Stimulated activated CD8-positive, alpha-beta memory T cell treated with anti-CD3 and anti-CD28 coated beads, Interleukin-4, amount 100 ng/mL, for 1 hour (primary cell): Measurements from ENCODE around the gene USP9X.
"Not testable (repeated sequence)": the region's sequence is repeated elsewhere in the genome, so short reads cannot be mapped to it uniquely, and the experiment has no call there.

Experiments used
- DNase-seq, 2 donors: peaks; one replicate each; pipeline ENCODE4 v3.0.0-alpha.2; 2020; ENCODE audit warnings: low read depth in 2 of 2, low spot score in 1 of 2

The USP9X gene

DNA sequence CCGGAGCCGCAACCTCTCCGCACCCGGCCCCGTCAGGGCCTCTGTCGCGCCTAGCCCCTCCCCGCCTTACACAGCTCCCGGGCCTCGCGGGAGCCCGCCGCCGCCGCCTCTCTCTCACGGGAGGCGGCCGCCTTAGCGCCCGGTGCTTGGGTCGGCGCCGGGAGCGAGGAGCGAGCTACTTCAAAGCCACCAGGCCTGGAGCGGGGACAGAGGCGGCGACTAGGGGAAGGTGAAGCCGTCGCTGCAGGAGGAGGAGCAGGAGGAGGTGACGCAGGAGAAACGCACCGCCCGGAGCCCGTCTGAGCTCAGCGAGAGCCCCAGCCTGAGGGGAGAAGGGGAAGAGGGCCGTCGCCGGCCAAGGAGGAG, 250 bp downstream of the USP9X start:
- DNase-seq: peak; percentile 37 to 41

GRCh38 chrX:41085878-41086626, 807 bp downstream of the USP9X start:
- DNase-seq: peak in 1 of 2 donors; percentile 0

GRCh38 chrX:41086627-41086932, 1.3 kb downstream of the USP9X start:
- peak in 1 of 2 donors; percentile 3 for DNase-seq

DNA sequence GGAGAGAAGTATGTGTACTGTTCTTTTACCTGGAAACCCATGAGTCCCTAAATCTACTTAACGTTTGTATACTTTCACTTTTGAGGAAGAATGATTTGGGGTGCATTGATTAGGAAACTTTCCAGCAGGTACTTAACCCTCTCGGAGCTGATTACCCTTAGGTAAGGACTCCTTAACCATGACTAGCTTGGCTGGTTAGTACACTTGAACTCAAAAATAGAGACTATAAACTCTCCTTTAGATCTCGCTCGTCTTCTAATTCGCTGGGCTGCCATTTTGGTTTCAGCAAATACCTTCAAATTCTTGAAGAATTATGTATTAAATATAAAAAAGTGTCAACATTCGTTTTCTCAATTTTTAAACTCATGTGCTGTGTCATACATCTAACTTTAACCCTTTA, 2.0 kb downstream of the USP9X start:
- DNase-seq: no peak

- no peak for DNase-seq
Measured at GRCh38 chrX:41090568-41091238, 5.5 kb downstream of the USP9X start.

- no peak for DNase-seq
Measured at GRCh38 chrX:41092776-41093175, 7.5 kb downstream of the USP9X start.

DNA sequence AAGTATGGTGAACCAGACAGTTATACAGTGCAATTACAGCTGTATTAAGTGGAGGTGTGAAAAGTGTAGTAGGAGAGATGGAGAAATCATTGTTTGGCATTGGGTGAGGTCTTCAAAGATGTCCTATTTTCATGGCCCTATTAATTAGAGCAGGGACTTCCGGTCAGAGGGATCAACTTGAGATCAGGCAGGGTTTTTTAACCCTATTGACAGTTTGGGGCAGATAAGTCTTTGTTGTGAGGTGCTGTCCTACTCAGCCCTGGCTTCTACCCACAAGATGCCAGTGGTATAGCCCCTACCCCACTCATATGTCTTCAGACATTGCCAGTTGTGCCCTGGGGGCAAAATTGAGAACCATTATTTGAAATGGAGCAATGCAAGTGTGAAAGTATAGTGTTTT, 9.9 kb downstream of the USP9X start:
- no peak for DNase-seq

DNA sequence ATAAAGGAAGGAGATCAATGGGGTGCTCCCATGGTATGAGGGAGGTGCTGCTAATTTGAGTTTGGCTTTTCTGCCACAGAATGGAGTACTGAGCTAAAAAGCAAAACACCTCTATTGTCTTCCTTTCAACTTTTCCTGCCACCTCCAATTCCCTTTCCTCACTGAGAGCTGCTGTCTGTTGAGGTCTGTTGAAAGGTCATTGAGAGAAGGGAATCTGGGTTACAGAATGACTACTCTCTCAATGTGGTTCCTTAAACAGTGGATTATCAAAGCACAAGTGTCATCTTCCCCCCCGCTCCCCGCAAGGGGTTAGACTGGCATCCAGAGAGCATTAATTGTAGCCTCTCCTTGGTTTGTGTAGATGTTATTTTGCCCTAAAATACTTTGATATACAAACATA, 10.7 kb downstream of the USP9X start:
- DNase-seq: no peak

DNA sequence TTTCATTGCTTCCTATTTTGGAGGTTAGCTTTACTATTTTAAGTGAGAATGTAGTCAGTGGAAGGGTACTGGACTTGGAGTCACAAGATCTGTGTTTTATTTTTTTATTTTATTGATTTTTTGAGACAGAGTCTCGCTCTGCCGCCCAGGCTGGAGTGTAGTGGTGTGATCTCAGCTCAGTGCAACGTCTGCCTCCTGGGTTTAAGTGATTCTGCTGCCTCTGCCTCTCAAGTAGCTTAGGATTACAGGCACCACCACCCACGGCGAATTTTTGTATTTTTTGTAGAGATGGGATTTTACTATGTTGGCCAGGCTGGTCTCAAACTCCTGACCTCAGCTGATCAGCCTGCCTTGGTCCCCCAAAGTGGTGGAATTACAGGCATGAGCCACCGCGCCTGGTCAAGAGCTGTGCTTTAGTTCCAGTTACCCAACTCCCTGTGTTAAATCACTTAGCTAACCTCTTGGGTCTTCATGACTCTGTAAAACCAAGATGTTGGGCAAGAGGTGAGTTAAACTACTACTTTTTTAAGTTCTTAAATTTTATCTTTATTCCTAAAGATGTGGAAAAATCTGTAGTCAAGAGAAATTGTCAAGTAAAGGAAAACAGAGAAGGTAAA, 11.2 kb downstream of the USP9X start:
- DNase-seq: no peak

DNA sequence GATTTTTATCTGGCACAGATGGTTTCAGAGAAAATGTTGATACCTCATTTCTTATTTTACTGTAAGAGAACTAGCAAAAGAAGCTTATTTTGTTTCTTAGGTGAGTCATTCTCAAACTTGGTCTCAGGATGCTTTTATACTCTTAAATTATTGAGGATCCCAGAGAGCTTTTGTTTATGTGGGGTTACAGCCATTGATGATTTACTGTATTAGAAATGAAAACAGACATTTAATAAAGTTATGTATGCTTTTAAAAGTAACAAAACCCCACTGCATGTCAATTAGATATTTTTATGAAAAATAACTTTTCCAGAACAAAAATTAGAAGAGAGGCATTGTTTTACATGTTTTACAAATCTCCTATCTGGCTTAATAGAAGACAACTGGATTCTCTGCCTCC, 12.1 kb downstream of the USP9X start:
- DNase-seq: no peak

- DNase-seq: no peak
Measured at GRCh38 chrX:41100200-41100599, 15.0 kb downstream of the USP9X start.

DNA sequence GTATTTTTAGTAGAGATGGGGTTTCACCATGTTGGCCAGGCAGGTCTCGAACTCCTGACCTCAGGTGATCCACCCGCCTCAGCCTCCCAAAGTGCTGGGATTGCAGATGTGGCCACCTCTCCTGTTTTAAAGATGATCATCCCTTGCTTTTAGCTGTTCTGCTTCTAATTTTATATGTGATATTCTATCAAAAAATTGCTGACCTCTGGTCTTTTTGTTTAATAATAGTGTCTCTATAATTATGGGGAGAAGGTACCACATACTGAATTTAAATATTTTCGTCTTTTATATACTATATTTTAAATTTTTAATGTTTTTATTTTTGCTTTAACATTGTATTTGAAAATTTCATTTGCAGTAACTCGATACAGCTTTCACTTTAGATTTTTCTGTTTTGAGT, 15.6 kb downstream of the USP9X start:
- no peak for DNase-seq

DNA sequence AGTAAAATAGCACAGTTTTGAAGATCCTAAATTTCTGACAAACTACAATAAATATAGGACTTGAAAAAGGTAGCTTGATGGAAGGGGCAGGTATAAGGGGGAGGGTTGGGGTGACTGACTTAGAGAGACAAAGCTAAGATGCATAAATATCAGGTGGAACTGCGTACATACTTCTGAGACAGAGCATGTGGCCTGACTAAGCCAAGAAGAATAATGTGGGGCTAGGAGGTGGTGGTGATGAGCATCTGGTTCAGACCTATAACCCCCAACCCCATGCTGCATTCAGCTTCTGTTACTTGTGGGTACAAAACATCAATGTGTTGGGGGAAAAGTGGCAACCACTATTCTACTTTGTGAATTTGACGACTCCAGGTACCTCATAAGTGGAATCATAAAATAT, 19.8 kb downstream of the USP9X start:
- no peak for DNase-seq

- not testable (repeated sequence) for DNase-seq
Measured at GRCh38 chrX:41106257-41106656, 21.0 kb downstream of the USP9X start.

- DNase-seq: no peak
Measured at GRCh38 chrX:41108007-41108406, 22.8 kb downstream of the USP9X start.

DNA sequence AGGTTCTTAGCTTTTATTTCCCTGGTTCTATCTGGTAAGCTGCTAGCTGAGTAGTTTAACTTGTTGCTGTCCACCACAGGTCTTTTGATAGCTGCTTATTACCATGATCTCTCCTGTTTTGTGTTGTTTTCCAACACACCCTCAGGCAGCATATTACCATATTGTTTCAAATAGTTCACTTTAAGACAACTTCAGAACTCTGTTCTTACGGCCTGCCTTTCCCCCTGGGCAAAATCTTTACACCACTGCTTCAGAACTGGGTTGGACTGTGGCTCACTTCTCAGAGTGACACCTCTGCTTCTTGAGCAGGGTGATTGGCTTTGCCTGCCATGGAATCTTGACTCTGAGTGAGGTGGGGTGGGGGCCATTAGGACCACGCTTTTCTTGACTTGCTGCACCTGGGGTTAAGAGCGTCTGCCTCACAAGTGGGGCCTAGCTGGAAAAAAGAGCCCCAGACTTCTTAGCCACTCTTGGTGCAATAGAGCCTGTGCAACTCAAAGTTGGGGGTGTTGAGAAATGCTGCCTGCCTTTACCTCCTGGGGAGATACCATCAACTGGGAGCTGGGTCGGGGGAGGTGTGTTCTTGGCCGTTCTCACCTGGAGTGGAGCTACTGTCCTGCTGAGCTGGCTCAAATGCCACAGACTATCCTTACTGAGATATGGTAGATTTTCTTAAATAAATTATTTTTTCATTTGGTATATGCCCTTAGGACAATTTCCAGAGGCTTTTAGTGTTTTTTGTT, 23.4 kb downstream of the USP9X start:
- DNase-seq: no peak

DNA sequence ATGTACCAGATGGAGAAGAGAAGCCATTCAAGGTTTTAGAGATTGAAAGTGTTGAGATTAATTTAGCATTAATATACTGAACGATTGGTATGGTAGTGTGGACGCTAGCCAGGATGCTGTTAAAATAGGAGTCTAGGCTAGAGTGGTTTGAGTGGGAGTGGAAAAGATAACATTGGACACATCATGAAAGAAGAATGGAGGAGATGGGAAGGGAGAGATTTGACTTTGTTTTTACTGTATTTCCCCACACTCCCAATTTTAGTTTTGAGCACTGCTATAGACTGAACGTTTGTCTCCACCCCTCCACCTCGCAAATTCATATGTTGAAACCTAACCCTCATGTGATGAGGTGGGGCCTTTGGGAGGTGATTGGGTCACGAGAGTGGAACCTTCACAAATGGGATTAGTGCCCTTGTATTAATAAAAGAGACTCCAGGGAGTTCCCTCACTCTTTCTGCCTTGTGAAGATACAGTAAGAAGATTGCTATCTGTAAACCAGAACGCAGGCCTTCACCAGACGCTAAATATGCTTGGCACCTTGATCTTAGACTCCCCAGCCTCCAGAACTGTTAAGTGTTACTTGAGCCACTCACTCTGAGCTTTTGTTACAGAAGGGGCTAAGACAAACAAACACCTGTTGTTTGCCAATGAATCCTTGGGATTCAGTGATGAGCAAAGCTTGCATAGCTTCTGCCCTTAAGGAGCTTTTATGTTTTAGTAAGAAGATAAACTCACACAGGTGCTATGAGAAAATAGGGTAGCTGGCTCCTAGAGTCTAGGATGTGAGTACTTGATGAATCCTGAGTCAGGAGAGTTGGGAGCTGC, 25.8 kb downstream of the USP9X start:
- no peak for DNase-seq

GRCh38 chrX:41115104-41115425, 29.8 kb downstream of the USP9X start:
- DNase-seq: not testable (repeated sequence)

- DNase-seq: no peak
Measured at GRCh38 chrX:41116948-41117347, 31.7 kb downstream of the USP9X start.

- DNase-seq: no peak
Measured at GRCh38 chrX:41118156-41118555, 32.9 kb downstream of the USP9X start.

DNA sequence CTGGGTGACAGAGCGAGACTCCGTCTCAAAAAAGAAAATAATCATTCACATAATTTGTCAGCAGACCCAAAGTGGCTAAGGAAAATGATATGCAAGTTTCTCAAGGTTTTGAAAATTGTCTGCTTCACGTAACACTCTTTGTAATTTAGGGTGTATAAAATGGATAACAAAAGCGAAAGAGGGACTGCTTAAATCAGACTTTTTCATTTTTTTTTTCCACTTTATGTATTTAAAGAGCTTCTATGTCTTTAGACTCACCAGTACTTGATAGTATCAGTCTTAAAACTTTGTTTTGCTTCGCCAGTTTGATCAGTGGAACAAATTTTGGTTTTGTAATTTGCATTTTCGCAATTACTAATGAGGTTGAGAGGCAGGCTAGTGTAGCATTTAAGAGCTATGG, 34.6 kb downstream of the USP9X start:
- DNase-seq: no peak
